Panc1 (cell line): ENCODE measurements around the gene ADAM11. TPM values are rescaled to one million over a fixed set of nuclear protein-coding genes. Genes with fewer than 3 reads are reported as not detected.

Experiments
- ATAC-seq: fragments of 200-7000 bp; cut with Tn5 transposase; 2 replicates; pipeline ENCODE4 v1.9.1; 2020; ENCODE audit warnings: mild to moderate bottlenecking, moderate library complexity
- BruUV-seq: library from RNA; stranded (reverse); fragments of 400-500 nt; replicated peaks from 2 replicates; lab custom pipeline; 2021; lab: Mats Ljungman, UMichigan
- CTCF ChIA-PET: fragments of 300-600 bp; sonication (Branson Sonifier 250); formaldehyde crosslinking; loops from one replicate; lab custom pipeline; 2022; ENCODE audit warnings: antibody characterized with exemption; lab: Charles Lee
- POLR2A ChIA-PET: fragments of 300-600 bp; sonication (Branson Sonifier 250); formaldehyde crosslinking; loops from one replicate; lab custom pipeline; 2022; ENCODE audit warnings: antibody characterized with exemption; lab: Charles Lee
- DNase-seq: peaks from one replicate; pipeline ENCODE4 v3.0.0-alpha.2; 2010; ENCODE audit warnings: low read depth, low spot score
- H3K27ac ChIP-seq: 2 replicates; pipeline ENCODE4 v1.5.1; 2011; ENCODE audit warnings: mild to moderate bottlenecking, low read length, inconsistent platforms
- H3K27me3 ChIP-seq: fragments of 200-500 bp; sonication (Bioruptor generic); 2 replicates; pipeline ENCODE4 v1.6.0; 2014; ENCODE audit warnings: low read length, inconsistent platforms; ENCODE audit not compliant: control insufficient read depth, insufficient read depth
- H3K36me3 ChIP-seq: fragments of 200-500 bp; sonication (Bioruptor generic); 2 replicates; pipeline ENCODE4 v1.5.1; 2014; ENCODE audit warnings: inconsistent platforms, mild to moderate bottlenecking, low read length, moderate library complexity; ENCODE audit not compliant: control insufficient read depth, insufficient read depth
- H3K4me1 ChIP-seq: 2 replicates; pipeline ENCODE4 v1.5.1; 2011; ENCODE audit warnings: inconsistent platforms, mild to moderate bottlenecking, low read length, moderate library complexity; ENCODE audit not compliant: control insufficient read depth, insufficient read depth
- H3K4me3 ChIP-seq, 2 experiments: 2 replicates each; pipeline ENCODE4 v1.5.1; 2011 to 2012; ENCODE audit warnings: low read depth in 2 of 2, low read length in 2 of 2, mild to moderate bottlenecking in 2 of 2, inconsistent platforms in 1 of 2, moderate library complexity in 1 of 2
- H3K9me3 ChIP-seq: fragments of 200-500 bp; sonication (Bioruptor generic); 2 replicates; pipeline ENCODE4 v1.5.1; 2014; ENCODE audit warnings: low read depth, mild to moderate bottlenecking, inconsistent platforms, low read length, moderate library complexity; ENCODE audit not compliant: control insufficient read depth, insufficient read depth
- CTCF ChIP-seq: fragments of 450-650 bp; IDR thresholded peaks from 2 replicates; pipeline ENCODE4 v1.5.1; 2017; ENCODE audit warnings: mild to moderate bottlenecking
- POLR2AphosphoS5 ChIP-seq: IDR thresholded peaks from 2 replicates; pipeline ENCODE4 v1.6.1; 2012; ENCODE audit warnings: mild to moderate bottlenecking, low read depth, low read length, moderate library complexity
- REST ChIP-seq, 2 experiments: IDR thresholded peaks; 2 replicates each; pipeline ENCODE4 v1.6.1; 2011 to 2012; ENCODE audit warnings: low read depth in 2 of 2, control low read depth in 1 of 2, low read length in 1 of 2, mild to moderate bottlenecking in 1 of 2, moderate library complexity in 1 of 2; ENCODE audit not compliant: insufficient read depth in 1 of 2
- SIN3A ChIP-seq: IDR thresholded peaks from 2 replicates; pipeline ENCODE4 v1.6.1; 2012; ENCODE audit warnings: low read depth, mild to moderate bottlenecking, low read length, moderate library complexity, borderline replicate concordance; ENCODE audit not compliant: insufficient read depth
- TCF7L2 ChIP-seq: IDR thresholded peaks from 2 replicates; pipeline ENCODE4 v1.6.1; 2011; ENCODE audit warnings: mild to moderate bottlenecking, low read depth, low read length, inconsistent platforms
- in situ Hi-C: cut with HindIII; loops from 2 replicates; pipeline ENCODE4 v1.10.0; 2016; ENCODE audit warnings: low sequenced_read_pairs, low pct_unique_long_range_greater_than_20kb
- intact Hi-C: fragments of 100-400 bp; cut with micrococcal nuclease; formaldehyde crosslinking; loops from one replicate; pipeline ENCODE4 v1.10.0; 2022; ENCODE audit not compliant: unreplicated experiment
- total RNA-seq: library from RNA; stranded (reverse); gene quantifications from one replicate; pipeline ENCODE4 v1.2.1, GENCODE V29; 2021; ENCODE audit not compliant: unreplicated experiment

Gene ADAM11
- total RNA-seq, 1 experiment from 2014 or later, result 3.5 TPM

DNA sequence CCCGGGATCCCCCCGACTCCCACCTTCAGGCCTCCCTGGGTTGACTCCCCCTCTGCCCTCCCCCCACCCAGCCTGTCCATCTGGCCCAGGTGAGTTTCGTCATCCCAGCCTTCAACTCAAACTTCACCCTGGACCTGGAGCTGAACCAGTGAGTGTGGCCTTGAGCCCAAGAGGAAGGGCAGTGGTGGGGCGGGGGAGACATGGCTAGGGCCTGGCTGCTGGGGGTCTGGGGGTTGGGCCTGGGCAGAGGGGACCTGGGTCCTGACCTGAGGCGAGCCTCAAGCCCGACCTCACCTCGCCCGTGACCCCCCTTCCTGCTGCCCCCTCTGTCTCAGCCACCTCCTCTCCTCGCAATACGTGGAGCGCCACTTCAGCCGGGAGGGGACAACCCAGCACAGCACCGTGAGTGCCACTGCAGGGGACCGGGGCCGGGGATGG is 10.9 kb downstream of the ADAM11 start:
- Histone ChIP-seq H3K4me1 (no peaks in the 10 kb centered on the region), H3K27ac (no peak overlapping the region), H3K36me3 (no peaks in the 10 kb centered on the region), H3K4me3 (no peak overlapping the region), H3K27me3 (no peaks in the 10 kb centered on the region), H3K9me3 (no peaks in the 10 kb centered on the region)
- intact Hi-C loops, result no loop called here
- ATAC-seq (no peak), DNase-seq (no peak)
- TF ChIP-seq SIN3A, result no peak
- TF ChIP-seq POLR2AphosphoS5, result no peak
- no peak for TF ChIP-seq REST (IDR thresholded peaks at IDR 0.05; ENCODE audit: insufficient read depth in 1 of 2, low read depth in 2 of 2, low read length in 1 of 2)
- no peak for TF ChIP-seq TCF7L2
- no peak for TF ChIP-seq CTCF
- in situ Hi-C loops, result no loop called here
- POLR2A ChIA-PET, result no interaction called here
- CTCF ChIA-PET, result no interaction called here
- BruUV-seq, result no TSS peak

GRCh38 chr17:44770166-44770925 is 11.6 kb downstream of the ADAM11 start:
- POLR2A ChIA-PET, result no interaction called here
- CTCF ChIA-PET, result interaction anchor here (0.7 kb wide), 1 partner anchor 353 kb away, joined by 6 read pairs; no protein-coding TSS in a partner anchor
- in situ Hi-C loops, result no loop called here

More at GRCh38 chr17:44770166-44770925, 11.6 kb downstream of the ADAM11 start:
- no peak for ATAC-seq
- no peak overlapping the region for H3K27ac ChIP-seq
- H3K4me1 ChIP-seq, result no peaks in the 10 kb centered on the region
- BruUV-seq, result no TSS peak
- no peak overlapping the region for H3K4me3 ChIP-seq
- no peaks in the 10 kb centered on the region for H3K9me3 ChIP-seq
- no peak for TF ChIP-seq TCF7L2
- no peak for TF ChIP-seq POLR2AphosphoS5
- no peak for TF ChIP-seq CTCF
- TF ChIP-seq REST (IDR thresholded peaks at IDR 0.05; ENCODE audit: insufficient read depth in 1 of 2, low read depth in 2 of 2, low read length in 1 of 2), result no peak
- TF ChIP-seq SIN3A, result no peak
- H3K36me3 ChIP-seq, result no peaks in the 10 kb centered on the region
- no peaks in the 10 kb centered on the region for H3K27me3 ChIP-seq
- no peak for DNase-seq
- intact Hi-C loops, result no loop called here
